Endothelial cell of umbilical vein (primary cell): ENCODE measurements around the gene MRTFA.

Experiments
- CTCF ChIP-seq, 2 donors: IDR thresholded peaks; 1 replicate in 1 of 2; 2 replicates in 1 of 2; pipeline ENCODE4 v1.5.1; 2011; ENCODE audit warnings: low read length in 2 of 2, mild to moderate bottlenecking in 2 of 2, moderate library complexity in 2 of 2, control low read depth in 1 of 2, inconsistent platforms in 1 of 2, low read depth in 1 of 2; ENCODE audit not compliant: insufficient read depth in 1 of 2; ENCODE audit errors: extremely low read depth in 1 of 2
- EZH2 ChIP-seq: IDR thresholded peaks from 2 replicates; pipeline ENCODE4 v1.6.1; 2012; ENCODE audit warnings: borderline replicate concordance, low read depth, mild to moderate bottlenecking, moderate library complexity, low read length, inconsistent platforms; ENCODE audit not compliant: severe bottlenecking
- FOS ChIP-seq: IDR thresholded peaks from 2 replicates; pipeline ENCODE4 v1.6.1; 2011; ENCODE audit warnings: mild to moderate bottlenecking, low read length, moderate library complexity, borderline replicate concordance; ENCODE audit not compliant: insufficient read depth
- POLR2A ChIP-seq: IDR thresholded peaks from 2 replicates; pipeline ENCODE4 v1.6.1; 2012; ENCODE audit warnings: low read depth, mild to moderate bottlenecking, control low read depth, low read length
- POLR2AphosphoS5 ChIP-seq: IDR thresholded peaks from 2 replicates; pipeline ENCODE4 v1.6.1; 2012; ENCODE audit warnings: low read depth, mild to moderate bottlenecking, control low read depth, low read length, moderate library complexity; ENCODE audit not compliant: insufficient read depth

DNA sequence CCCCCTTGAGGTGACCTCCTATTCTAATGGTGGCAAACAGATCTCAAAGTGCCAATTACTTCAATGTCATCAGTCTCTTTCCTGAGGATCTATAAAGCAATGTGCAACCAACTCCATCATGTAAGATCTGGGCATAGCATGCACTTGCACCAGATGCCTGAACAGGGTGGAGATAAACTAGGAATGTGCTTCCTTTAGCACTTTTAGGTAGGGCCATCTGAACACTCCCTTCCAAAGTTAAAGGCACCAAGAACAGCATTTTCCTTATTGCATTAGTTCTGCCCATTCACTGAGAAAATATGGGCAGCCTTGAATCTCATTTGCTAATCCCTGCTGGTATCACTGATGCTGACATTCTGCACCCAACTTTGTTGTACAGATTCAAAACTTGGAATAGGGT, 154.1 kb downstream of the MRTFA start:
- no peak for TF ChIP-seq POLR2A
- no peak for TF ChIP-seq CTCF (IDR thresholded peaks at IDR 0.05; ENCODE audit: extremely low read depth in 1 of 2, insufficient read depth in 1 of 2, low read depth in 1 of 2, low read length in 2 of 2)
- TF ChIP-seq EZH2, result no peak
- no peak for TF ChIP-seq POLR2AphosphoS5
- TF ChIP-seq FOS, result no peak
